NCI-H226 (cell line): ENCODE measurements around the gene CEP170.

Source experiments
- DNase-seq: peaks from one replicate; pipeline ENCODE4 v3.0.0-alpha.2; 2015

CEP170 gene

GRCh38 chr1:243254927-243255790 lies at the start of gene CEP170:
CEP170 (minus strand) TSS chr1:243255281; CDS start chr1:243225280, 30,001 bp downstream.
- DNase-seq, result peak; percentile 93

DNA sequence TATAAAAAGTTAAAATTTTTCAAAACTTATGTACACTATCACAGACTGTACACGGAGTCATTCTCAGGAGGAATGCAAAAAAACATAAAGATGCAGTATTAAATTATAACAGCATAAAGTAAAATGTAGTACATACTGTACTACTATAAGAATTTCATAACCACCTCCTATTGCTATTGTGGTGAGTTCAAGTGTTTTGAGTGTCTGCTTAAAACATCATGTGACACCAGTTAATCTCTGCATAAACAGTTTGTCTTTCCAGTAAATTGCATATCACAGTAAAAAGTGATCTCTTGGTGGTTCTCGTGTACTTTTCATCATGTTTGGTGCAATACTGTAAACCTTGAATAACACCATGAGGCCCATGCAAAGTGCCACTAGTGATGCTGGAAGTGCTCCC lies 46.0 kb upstream of the CEP170 start:
- no peak for DNase-seq

GRCh38 chr1:243299069-243299468 lies 44.0 kb upstream of the CEP170 start:
- DNase-seq, result no peak

- peak; percentile 53 for DNase-seq
Observed at GRCh38 chr1:243294723-243295121, 39.6 kb upstream of the CEP170 start.

- no peak for DNase-seq
Observed at GRCh38 chr1:243293941-243294722, 39.1 kb upstream of the CEP170 start.

GRCh38 chr1:243292117-243292516 lies 37.0 kb upstream of the CEP170 start:
- DNase-seq, result no peak

DNA sequence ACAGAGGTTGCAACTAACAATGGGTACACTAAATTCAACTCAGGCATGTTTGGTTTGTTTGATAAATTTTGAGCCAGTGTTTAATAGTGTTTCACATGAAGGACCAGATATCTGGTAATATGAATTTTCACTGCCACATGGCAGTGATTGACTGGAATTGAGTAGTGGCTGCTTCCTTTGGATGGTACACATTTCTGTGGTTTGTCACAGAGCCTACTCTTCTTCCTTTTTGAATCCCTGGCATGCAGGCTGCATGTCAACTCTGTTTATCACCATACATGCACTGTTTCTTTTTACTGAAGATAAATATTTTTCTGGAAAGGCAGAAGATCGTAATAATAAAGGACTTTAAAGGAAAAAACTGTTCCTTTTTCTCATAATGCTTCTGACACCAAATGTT lies 36.2 kb upstream of the CEP170 start:
- DNase-seq, result no peak

DNA sequence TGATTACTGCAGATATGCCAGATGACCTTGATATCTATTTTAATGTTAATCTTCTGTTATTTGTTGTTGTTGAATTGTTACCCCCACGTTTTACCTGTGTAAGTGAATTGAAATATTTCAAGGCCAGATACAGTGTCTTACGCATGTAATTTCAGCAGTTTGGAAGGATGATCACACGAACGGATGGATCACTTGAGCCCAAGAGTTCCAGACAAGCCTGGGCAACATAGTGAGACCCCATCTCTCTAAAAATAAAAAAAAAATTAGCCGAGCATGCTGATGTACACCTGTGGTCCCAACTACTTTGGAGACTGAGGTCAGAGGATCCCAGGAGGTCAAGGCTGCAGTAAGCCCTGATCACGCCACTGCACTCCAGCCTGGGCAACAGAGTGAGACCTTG lies 33.0 kb upstream of the CEP170 start:
- no peak for DNase-seq

GRCh38 chr1:243287652-243288051 lies 32.6 kb upstream of the CEP170 start:
- DNase-seq, result peak; percentile 83

DNA sequence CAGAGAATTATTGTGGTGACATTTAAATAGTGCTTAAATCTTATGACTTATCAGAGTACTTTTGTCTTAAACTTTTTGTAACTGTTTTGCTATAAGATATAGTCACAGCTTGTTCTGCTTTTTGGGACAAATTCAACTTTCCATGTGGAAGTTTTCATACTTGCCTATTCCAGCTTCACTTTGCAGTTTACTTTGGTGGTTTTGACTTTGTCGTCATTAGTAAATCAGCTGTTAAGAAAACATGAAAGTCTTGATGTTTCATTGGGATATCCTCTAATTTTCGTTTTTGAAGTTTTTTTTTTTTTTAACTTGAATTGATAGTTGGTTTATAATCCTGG lies 32.0 kb upstream of the CEP170 start:
- no peak for DNase-seq

DNA sequence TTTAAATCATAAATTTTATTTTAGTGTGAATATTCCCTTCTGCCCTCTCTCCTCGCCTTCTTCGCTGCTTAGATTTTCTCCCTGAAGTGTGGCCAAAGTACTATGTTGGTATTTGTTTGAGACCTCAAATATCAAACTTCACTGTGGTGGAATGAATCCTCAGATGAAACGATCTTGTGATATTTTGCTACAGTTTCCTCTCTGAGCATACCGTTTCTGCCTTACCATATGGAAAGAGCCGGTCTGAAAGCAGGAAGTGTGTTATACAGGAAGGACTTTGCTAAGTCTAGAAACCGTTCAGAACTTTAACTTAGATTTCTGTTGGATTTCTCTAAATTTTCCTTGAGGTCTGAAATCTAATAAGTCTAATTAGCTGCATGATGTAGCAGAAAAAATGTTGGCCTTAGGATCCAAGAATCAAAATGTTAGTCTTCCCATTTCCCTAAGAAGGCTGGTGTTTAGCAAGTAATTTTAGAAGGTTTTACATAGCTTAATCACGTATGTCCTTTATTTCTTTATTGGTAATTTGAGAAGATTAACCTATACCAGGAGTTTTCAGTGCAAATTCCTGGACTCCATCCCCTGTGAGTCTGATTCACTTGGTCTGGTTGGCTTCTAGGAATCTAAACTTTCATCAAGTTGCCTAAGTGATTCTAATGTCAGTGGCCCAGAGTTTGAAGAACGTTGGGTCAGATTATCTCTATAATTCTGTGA lies 31.5 kb upstream of the CEP170 start:
- no peak for DNase-seq

DNA sequence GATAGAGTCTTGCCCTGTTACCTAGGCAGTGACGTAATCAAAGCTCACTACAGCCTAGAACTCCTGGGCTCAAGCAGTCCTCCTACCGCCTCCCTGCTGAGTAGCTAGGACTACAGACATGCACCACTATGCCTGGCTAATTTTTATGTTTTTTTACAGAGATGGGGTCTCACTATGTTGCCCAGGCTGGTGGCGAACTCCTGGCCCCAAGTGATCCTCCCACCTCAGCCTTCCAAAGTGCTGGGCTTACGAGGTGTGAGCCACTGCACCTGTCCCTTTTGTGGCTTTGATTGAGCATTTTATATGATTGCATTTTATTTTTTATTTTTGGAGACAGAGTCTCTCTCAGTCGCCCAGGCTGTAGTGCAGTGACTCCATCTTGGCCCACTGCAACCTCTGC lies 26.6 kb upstream of the CEP170 start:
- DNase-seq, result no peak

DNA sequence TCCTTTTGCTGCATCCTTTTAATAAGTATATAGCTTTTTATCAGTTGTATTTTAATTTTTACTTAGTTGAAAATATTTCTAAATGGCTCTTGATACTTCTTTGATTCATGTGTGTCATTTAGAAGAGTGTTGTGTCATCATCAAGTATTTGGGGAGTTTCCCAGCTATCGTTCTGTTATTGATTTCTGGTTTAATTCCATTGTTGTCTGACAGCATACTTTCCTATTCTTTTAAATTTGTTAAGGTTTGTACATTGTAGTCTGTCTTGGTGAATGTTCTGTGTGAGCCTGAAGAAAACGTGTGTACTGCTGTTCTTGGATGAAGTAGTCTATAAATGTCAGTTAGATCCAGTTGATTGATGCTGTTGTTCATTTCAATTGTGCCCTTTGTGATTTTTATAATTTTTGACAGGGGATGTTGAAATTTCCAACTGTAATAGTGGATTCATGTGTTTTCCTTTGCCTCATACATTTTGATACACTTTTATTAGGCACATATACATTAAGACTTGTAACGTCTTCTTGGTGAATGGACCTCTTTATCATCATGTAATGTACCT lies 25.6 kb upstream of the CEP170 start:
- DNase-seq, result no peak

DNA sequence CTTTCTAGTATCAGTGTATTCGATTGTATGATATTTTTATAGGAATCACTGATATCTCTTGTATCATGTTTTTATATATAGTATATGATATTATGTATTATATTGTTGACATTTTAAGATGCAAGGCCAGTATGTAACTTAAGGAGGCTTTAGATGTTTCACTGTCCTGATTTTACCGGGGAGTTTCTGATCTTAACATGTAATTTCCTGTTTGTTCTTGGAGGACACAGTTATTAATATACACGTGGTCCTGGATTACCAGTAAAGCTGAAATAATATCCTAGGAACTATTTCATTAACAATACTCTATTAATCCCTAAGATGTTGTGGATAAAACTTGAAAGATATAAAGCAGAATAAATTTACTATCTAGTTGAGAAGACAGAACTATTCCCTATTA lies 20.2 kb upstream of the CEP170 start:
- DNase-seq, result no peak

GRCh38 chr1:243273945-243274344 lies 18.9 kb upstream of the CEP170 start:
- DNase-seq, result no peak

- no peak for DNase-seq
Observed at GRCh38 chr1:243273506-243273905, 18.4 kb upstream of the CEP170 start.

DNA sequence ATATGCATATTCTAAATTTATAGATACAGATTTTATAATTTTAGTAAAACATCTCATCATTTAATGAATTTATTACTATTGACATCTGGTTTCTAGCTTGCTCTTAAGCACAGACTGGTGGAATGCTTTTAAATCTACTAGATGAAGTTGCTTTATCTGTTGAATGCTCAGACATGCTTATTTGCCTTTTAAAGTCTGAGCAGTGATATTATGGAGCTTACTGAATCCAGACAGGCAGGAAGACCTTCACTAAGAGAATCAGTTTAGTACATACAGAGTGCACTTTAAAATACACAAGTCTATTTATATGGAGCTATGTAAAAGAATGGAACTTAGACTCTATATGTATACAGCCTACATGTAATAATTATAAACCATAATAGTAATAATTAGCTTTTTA lies 17.3 kb upstream of the CEP170 start:
- no peak for DNase-seq

DNA sequence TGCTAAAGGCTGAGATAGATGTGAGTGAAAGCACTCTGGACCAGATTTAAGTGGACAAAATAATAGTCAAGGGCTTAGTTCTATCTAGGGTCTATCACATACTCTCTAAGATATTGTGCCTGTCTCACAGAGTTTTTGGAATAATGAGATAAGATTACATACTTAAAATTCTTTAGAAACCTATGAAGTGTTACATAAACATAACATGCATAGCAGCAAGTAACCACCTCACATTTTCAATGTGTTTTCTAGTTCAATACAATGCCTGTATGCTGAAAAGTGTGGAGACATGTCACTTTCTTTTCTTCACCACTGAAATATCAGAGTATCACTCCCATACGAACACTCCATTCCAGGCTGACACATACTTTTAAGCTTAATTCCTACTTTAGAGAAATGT lies 16.9 kb upstream of the CEP170 start:
- peak; percentile 68 for DNase-seq

- DNase-seq, result no peak
Observed at GRCh38 chr1:243270097-243270864, 15.2 kb upstream of the CEP170 start.

- DNase-seq, result no peak
Observed at GRCh38 chr1:243269461-243269801, 14.3 kb upstream of the CEP170 start.

GRCh38 chr1:243268751-243269460 lies 13.8 kb upstream of the CEP170 start:
- DNase-seq, result peak; percentile 77
